GM12801 (cell line): Measurements from ENCODE around the gene CCDC146.

Experiments
- CTCF ChIP-seq: IDR thresholded peaks from one replicate; pipeline ENCODE4 v1.5.1; 2011; ENCODE audit warnings: control low read depth; ENCODE audit not compliant: insufficient read length; ENCODE audit errors: extremely low read depth

Gene CCDC146

GRCh38 chr7:77309714-77310220, 187.4 kb downstream of the CCDC146 start:
- TF ChIP-seq CTCF: no peak

GRCh38 chr7:77310982-77311381, 188.6 kb downstream of the CCDC146 start:
- no peak for TF ChIP-seq CTCF

GRCh38 chr7:77313085-77313484, 190.7 kb downstream of the CCDC146 start:
- TF ChIP-seq CTCF: no peak

- no peak for TF ChIP-seq CTCF
Observed at GRCh38 chr7:77313876-77314480, 191.6 kb downstream of the CCDC146 start.

- no peak for TF ChIP-seq CTCF
Observed at GRCh38 chr7:77315182-77315591, 192.8 kb downstream of the CCDC146 start.

GRCh38 chr7:77316219-77316978, 194.0 kb downstream of the CCDC146 start:
- no peak for TF ChIP-seq CTCF

GRCh38 chr7:77318019-77318418, 195.6 kb downstream of the CCDC146 start:
- TF ChIP-seq CTCF: no peak
